ENCODE measurements around the gene ZNF423. TPM values are rescaled to one million over a fixed set of nuclear protein-coding genes. Genes with fewer than 3 reads are reported as not detected.
A peak's percentile ranks its signal among the peaks of the same experiment; 100 is the strongest.

Gene ZNF423
- total and polyA plus RNA-seq, 2 experiments from 2014 or later = 14.9 to 41.8 TPM

GRCh38 chr16:49594685-49595498, 261.0 kb downstream of the ZNF423 start:
- no peak overlapping the region for H3K27ac ChIP-seq (ENCODE audit: low read depth)
- H3K4me1 ChIP-seq (ENCODE audit: insufficient read depth) = peaks cover 26% of the 10 kb centered on the region
- Mint-ChIP-seq H3K27me3 (ENCODE audit: insufficient read depth, low read depth, poor library complexity) (peaks cover 3% of the 10 kb centered on the region), H3K9me3 (no peaks in the 10 kb centered on the region), H3K4me3 (no peak overlapping the region), H3K27ac (peak overlapping the region; percentile 9), H3K36me3 (ENCODE audit: low read depth) (no peaks in the 10 kb centered on the region), H3K4me1 (peaks cover 53% of the 10 kb centered on the region)
- ATAC-seq (no peak), DNase-seq (ENCODE audit: low spot score) (no peak)
- H2AFZ ChIP-seq = no peak overlapping the region
- H3F3A ChIP-seq (replicated peaks; ENCODE audit: low read depth) = no peaks in the 10 kb centered on the region
- H3K79me2 ChIP-seq (replicated peaks; ENCODE audit: insufficient read depth) = no peaks in the 10 kb centered on the region; the same call in 1 of the 2 replicates
- no peaks in the 10 kb centered on the region for H4K20me1 ChIP-seq (replicated peaks; ENCODE audit: insufficient read depth)
- H3K27me3 ChIP-seq (ENCODE audit: insufficient read depth) = no peaks in the 10 kb centered on the region
- H3K9me2 ChIP-seq (ENCODE audit: insufficient read depth) = no peaks in the 10 kb centered on the region
- no peak for TF ChIP-seq ZNF331 (CRISPR knock-in tag; IDR thresholded peaks at IDR 0.05; ENCODE audit: low read depth)
- no peak overlapping the region for H3K4me3 ChIP-seq
- no peaks in the 10 kb centered on the region for H3K36me3 ChIP-seq (ENCODE audit: insufficient read depth)
- no peak overlapping the region for H3K4me2 ChIP-seq

- no peaks in the 10 kb centered on the region for H3K36me3 ChIP-seq (ENCODE audit: insufficient read depth)
- no peak for ATAC-seq
- H3F3A ChIP-seq (replicated peaks; ENCODE audit: low read depth) = no peaks in the 10 kb centered on the region
- DNase-seq (ENCODE audit: low spot score) = no peak
- Mint-ChIP-seq H3K27ac (peak overlapping the region; percentile 9), H3K4me1 (peaks cover 57% of the 10 kb centered on the region), H3K9me3 (no peaks in the 10 kb centered on the region), H3K36me3 (ENCODE audit: low read depth) (no peaks in the 10 kb centered on the region), H3K27me3 (ENCODE audit: insufficient read depth, low read depth, poor library complexity) (peaks cover 5% of the 10 kb centered on the region), H3K4me3 (no peak overlapping the region)
- H2AFZ ChIP-seq = no peak overlapping the region
- no peak overlapping the region for H3K4me2 ChIP-seq
- H3K27ac ChIP-seq (ENCODE audit: low read depth) = no peak overlapping the region
- peaks cover 26% of the 10 kb centered on the region for H3K4me1 ChIP-seq (ENCODE audit: insufficient read depth)
- no peak overlapping the region for H3K4me3 ChIP-seq
- no peaks in the 10 kb centered on the region for H3K27me3 ChIP-seq (ENCODE audit: insufficient read depth)
- H4K20me1 ChIP-seq (replicated peaks; ENCODE audit: insufficient read depth) = no peaks in the 10 kb centered on the region
- H3K9me2 ChIP-seq (ENCODE audit: insufficient read depth) = no peaks in the 10 kb centered on the region
- no peaks in the 10 kb centered on the region; the same call in 1 of the 2 replicates for H3K79me2 ChIP-seq (replicated peaks; ENCODE audit: insufficient read depth)
- no peak for TF ChIP-seq NANOG (IDR thresholded peaks at IDR 0.05; ENCODE audit: borderline replicate concordance)
- TF ChIP-seq CREB1 (CRISPR knock-in tag; IDR thresholded peaks at IDR 0.05; ENCODE audit: low read depth) = no peak
- TF ChIP-seq REST (IDR thresholded peaks at IDR 0.05; ENCODE audit: unreplicated experiment) = no peak
- no peak for TF ChIP-seq ZNF331 (CRISPR knock-in tag; IDR thresholded peaks at IDR 0.05; ENCODE audit: low read depth)
These were observed 261.8 kb downstream of the ZNF423 start for GRCh38 chr16:49594153-49594552.

GRCh38 chr16:49593424-49594040, 262.4 kb downstream of the ZNF423 start:
- Histone ChIP-seq H3K27me3 (ENCODE audit: insufficient read depth) (no peaks in the 10 kb centered on the region), H2AFZ (no peak overlapping the region), H3K4me3 (no peak overlapping the region), H3K36me3 (ENCODE audit: insufficient read depth) (no peaks in the 10 kb centered on the region), H3K4me2 (no peak overlapping the region), H4K20me1 (replicated peaks; ENCODE audit: insufficient read depth) (no peaks in the 10 kb centered on the region), H3K27ac (ENCODE audit: low read depth) (no peak overlapping the region), H3F3A (replicated peaks; ENCODE audit: low read depth) (no peaks in the 10 kb centered on the region), H3K79me2 (replicated peaks; ENCODE audit: insufficient read depth) (no peaks in the 10 kb centered on the region), H3K9me2 (ENCODE audit: insufficient read depth) (no peaks in the 10 kb centered on the region), H3K4me1 (ENCODE audit: insufficient read depth) (peaks cover 26% of the 10 kb centered on the region)
- Mint-ChIP-seq H3K27me3 (ENCODE audit: insufficient read depth, low read depth, poor library complexity) (peaks cover 5% of the 10 kb centered on the region), H3K36me3 (ENCODE audit: low read depth) (no peaks in the 10 kb centered on the region), H3K9me3 (peaks cover under 1% of the 10 kb centered on the region; the same call in 1 of the 3 replicates), H3K4me1 (peaks cover 63% of the 10 kb centered on the region), H3K4me3 (no peak overlapping the region), H3K27ac (no peak overlapping the region)
- ATAC-seq = peak; percentile 15
- DNase-seq (ENCODE audit: low spot score) = no peak
- TF ChIP-seq CTCF (conservative IDR thresholded peaks at IDR 0.05; ENCODE audit: low read depth in 2 of 2) (peak in 1 of 2 experiments; percentile 61; a peak in 3 of 4 replicates), ETS1 (IDR thresholded peaks at IDR 0.05) (no peak), POLR2AphosphoS5 (IDR thresholded peaks at IDR 0.05; ENCODE audit: low read depth) (no peak)
